GM12801 (cell line): ENCODE measurements around the gene KRTAP22-1.

ENCODE experiments used
- TF ChIP-seq, protein P1 (sequence below): IDR thresholded peaks from one replicate; pipeline ENCODE4 v1.5.1; 2011; ENCODE audit warnings: control low read depth; ENCODE audit not compliant: insufficient read length; ENCODE audit errors: extremely low read depth

KRTAP22-1 gene

DNA sequence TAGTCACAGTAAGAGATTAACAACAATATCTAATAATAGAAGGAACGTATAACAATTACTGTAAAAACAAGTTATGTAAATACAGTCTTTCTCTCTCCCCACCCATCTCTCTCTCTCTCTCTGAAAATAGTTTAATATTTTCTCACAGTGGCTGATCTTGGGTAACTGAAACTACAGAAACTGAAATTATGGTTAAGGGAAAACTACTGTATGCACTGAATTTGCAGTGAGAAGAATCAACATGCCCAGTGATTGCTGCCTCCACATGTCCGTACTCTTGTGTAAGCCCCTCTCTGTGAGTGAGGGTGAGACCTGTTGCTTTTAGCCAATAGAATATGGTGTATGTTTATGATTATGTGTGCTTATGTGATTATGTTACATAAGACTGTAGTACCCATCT, 11.2 kb downstream of the KRTAP22-1 start:
- TF ChIP-seq, protein P1, sequence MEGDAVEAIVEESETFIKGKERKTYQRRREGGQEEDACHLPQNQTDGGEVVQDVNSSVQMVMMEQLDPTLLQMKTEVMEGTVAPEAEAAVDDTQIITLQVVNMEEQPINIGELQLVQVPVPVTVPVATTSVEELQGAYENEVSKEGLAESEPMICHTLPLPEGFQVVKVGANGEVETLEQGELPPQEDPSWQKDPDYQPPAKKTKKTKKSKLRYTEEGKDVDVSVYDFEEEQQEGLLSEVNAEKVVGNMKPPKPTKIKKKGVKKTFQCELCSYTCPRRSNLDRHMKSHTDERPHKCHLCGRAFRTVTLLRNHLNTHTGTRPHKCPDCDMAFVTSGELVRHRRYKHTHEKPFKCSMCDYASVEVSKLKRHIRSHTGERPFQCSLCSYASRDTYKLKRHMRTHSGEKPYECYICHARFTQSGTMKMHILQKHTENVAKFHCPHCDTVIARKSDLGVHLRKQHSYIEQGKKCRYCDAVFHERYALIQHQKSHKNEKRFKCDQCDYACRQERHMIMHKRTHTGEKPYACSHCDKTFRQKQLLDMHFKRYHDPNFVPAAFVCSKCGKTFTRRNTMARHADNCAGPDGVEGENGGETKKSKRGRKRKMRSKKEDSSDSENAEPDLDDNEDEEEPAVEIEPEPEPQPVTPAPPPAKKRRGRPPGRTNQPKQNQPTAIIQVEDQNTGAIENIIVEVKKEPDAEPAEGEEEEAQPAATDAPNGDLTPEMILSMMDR = no peak

DNA sequence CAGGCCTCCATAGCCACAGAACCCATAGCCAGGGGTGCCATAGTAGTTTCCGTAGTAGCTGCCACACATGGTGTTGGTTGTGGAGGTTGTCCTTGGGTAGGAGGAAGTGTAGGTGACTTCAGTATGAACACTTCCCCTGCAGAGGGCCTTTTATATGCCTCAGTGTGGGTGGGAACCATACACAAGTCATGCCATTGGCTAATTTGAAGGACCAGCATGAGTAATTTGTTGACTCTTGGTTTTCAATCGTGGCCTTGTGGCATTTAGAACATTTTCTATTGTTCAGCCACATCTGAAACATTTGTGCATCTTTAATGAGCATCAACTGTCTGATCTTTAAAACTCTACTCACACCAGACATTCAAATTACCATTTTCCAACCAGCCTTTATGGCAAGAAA, 12.9 kb downstream of the KRTAP22-1 start, which contains the start of gene KRTAP6-1:
TSS of gene KRTAP6-1 (minus strand) at position 95 of the 400 bp plus-strand sequence. CDS start at position 69, 26 bp downstream.
- TF ChIP-seq, protein P1 = no peak

DNA sequence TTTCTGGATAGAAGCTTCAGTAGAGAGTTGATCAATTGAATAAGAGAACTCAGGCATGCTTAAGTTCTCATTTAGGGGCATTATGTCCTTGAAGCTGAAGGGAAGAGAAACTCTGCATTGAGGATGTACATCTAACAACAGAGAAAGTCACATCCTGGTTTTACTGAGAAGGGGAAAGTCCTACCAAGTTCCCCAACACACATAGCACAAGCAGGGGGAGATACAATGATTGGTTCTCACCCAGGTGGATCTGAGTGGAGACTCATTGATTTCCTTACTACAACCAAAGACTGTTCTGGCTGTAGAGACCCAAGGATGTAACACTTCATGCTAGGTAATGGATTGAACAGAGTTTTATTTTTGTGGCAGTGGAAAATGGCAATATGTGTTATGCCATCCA, 14.3 kb downstream of the KRTAP22-1 start:
- TF ChIP-seq, protein P1 = no peak

DNA sequence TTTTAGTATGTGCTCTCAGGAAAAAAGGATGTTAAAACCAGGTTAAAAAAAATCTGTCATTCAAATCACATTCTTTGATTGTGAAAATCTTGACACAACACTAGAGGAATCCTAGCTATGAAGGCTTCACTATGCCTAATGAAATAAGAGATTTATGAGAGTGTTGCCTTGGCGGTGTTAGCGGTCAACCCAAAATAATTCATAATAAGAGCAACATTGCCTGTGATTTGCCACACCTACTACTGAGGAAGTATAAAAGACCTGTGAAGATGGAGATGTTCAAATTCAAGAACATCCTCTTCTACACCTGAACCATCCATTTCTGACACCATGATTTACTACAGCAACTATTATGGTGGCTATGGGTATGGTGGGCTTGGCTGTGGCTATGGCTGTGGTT, 15.2 kb downstream of the KRTAP22-1 start, which contains the start of gene KRTAP20-1:
TSS of gene KRTAP20-1 (plus strand) at position 301 of the 400 bp plus-strand sequence. CDS start at position 331, 30 bp downstream.
- TF ChIP-seq, protein P1 = no peak

DNA sequence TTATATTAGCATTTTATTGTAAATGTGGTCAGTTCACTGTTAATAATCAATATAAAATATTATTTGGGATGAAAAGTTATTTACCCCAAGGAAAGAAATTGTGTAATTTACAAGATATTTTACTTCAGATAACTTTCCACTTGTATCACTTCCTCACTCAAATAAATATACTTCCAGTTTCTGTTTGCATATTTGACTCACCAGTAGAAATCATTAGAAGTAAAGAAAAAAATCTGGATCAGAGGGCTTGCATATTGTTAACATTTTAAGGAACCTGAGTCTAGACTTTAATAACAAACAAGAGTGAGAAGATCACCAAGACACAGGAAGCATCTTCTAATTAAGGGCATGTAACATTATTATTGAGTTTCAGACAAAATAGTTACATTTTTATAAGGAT, 19.2 kb downstream of the KRTAP22-1 start:
- TF ChIP-seq, protein P1 = no peak

DNA sequence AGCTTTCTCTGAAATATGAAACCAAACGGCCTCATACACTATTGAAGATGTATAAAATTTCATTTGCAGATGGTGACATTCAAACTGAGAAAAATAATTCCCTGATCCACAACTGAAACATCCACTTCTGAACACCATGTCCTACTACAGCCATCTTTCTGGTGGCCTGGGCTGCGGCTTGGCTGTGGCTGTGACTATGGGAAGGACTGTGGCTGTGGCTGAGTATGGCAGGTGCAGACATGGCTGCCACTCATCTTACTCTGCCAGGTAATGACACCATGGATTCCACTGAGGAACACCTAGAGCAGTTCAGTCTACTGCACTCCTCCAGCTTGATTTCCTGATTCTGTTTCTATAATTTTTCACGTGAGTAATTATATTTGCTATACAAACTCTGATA, 19.6 kb downstream of the KRTAP22-1 start, which contains the start of gene KRTAP20-4:
TSS of gene KRTAP20-4 (plus strand) at position 106 of the 400 bp plus-strand sequence.
- TF ChIP-seq, protein P1 = no peak

DNA sequence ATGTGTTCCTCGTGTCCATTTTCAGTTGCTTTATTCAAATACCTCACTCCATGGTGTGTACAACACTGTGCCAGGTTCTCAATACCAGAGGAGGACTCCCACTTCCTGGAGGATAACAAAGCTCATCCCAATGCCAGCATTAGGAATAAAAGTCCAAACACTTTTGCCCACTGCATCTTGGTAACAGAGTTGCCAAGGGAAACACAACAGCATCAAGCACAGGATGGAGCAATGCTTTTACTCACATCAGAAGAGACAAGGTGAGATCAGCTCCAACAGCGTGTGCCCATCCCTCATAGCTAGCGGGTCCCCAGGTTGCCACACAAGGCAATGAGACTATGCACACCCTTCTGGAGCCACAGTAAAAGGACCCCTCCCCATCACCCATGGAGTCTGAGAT, 22.5 kb downstream of the KRTAP22-1 start:
- TF ChIP-seq, protein P1 = no peak
